ENCODE data around the gene DSCAML1. TPM values are rescaled to one million over a fixed set of nuclear protein-coding genes. Genes with fewer than 3 reads are reported as not detected.

DSCAML1 gene
- total RNA-seq, 1 donor from 2014 or later: not detected

DNA sequence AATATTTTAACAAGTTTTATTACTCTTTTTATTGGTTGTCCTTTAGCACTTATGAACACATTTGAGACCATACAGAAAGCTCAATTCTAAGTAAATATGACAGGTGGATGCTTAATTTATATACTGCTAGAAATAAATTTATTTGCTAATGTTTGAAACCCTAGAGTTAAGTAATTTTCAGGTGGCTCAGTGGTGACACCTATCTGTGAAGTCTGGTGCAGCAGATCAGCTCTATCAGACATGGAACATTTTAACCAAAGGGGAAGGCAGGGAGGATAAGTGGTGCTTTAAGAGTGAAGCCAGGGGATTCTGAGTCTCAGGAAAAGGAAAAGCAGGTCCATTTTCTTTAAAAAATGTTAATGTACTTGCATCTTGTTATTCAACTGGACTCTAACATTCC lies 175.8 kb downstream of the DSCAML1 start:
- DNase-seq (ENCODE audit: extremely low read depth, low read depth, low spot score): no peak

DNA sequence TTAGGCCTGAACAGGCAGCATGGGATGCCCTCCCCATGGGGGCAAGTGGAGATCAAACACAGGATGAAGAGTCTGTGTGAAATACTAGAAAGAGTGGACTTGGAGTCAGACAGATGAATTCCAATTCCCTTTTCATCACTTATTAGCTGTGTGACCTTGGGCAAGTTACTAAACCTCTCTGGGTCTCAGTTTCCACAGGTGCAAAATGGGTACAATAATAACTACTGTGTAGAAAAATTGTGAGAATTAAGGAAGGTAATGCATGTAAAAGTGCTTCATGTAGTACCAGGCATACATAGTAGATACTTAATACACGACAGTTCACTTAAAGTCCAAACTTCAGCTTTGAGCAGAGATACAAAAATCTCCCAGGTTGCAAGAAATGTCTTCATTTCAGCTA lies 176.4 kb downstream of the DSCAML1 start:
- DNase-seq (ENCODE audit: extremely low read depth, low read depth, low spot score): no peak

DNA sequence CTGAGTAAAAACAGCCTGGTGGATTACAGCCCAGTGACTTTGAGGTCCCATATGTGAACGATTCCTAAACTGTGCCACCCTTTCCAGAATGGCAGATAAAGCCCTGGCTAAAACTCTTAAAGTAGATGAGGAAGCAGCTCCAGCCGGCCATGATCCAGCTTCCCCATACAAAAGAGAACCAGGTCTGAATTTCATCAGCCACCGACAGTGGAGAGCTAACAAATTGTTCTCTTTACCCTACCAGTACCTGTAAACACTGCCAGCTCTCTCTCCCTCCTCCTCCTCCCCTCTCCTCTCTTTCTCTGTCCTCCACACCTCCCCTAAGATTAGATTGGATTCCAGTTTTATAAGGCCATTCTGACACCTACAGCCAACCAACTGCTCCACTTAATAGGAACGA lies 176.9 kb downstream of the DSCAML1 start:
- no peak for DNase-seq (ENCODE audit: extremely low read depth, low read depth, low spot score)

DNA sequence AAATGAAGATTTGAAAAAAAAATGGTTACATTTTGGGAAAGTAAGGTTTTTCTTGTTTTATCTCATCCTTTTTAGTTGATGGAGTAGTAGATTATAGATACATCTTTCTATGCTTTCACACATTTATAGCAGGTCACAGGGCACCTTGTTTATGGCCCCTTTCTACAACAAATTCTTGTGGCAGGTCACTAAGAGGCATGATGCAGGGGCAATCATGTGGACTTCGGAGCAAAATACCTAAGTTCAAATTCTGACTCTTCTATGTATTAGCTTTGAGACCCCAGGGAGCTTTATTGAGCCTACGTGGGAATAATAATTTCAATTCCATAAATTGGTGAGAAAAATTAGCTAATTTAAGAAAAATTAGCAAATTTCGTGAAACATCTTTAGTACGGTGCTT lies 177.4 kb downstream of the DSCAML1 start:
- DNase-seq (ENCODE audit: extremely low read depth, low read depth, low spot score): no peak

DNA sequence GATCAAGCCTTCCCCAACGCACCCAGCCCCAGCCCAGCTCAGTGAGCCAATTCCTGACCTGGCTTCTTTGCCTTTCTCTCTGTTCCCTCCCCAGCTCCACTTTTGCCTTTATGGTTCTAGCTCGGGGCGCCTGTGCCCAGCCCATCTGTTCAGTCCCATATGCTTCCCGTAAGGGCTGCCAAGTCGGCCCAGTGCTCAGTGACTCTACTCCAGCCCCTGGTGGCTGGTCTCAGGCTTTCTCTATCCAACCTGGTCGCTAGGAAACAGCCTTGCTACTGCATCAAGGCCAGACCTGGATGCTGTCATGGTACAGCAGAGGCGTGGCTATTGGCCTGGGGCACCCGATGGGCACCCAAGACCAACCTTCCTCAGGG lies 178.0 kb downstream of the DSCAML1 start:
- DNase-seq (ENCODE audit: extremely low read depth, low read depth, low spot score): no peak

DNA sequence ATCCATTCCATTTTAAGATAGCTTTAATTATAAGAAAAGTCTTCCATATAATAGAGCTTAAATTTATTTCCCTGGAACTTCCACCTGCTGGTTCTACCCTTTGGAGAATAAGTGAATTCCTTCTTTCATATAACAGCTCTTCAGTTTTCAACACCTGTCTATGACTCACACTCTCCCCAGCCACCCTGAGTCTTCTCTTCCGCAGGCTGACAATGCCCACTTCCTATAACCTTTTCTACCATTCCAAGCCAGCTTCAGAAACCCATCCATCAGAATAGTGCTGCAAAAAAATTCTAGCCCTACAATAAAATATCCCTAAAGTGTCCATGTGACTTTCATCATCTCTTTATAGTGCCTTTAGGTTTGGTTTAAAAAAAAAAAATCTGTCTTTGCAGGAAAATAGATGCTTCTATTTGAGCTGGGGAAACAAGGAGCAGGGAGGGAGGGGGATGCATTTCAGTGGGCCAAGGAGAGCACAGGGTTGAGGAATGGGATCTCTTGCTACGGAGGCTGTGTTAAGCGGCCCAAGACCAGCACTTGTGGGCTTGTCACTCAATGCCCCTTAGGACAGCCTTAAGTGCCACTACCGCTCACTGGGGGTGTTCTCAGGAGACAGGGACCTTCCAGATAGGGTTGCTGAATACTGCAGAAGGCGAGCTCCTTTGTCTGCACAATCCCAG lies 178.6 kb downstream of the DSCAML1 start:
- DNase-seq (ENCODE audit: extremely low read depth, low read depth, low spot score): no peak

DNA sequence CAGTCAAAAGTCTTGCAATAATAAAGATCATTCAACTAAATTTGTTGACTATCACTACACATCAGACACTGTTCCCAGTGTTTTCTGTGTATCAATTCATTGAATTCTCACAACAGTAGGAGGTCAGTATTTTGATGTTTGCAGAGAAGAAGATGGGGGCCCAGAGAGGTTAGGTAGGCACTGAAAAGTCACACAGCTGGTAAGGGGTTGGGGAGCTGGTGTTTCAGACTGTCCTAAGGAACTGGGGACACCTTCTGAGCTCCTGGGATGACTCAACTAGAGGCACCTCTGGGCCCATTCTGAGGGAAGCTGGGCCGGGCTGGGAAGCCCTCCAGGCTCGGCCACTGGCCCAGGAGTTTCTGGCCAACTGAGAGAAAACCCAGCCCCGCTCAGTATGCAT lies 180.0 kb downstream of the DSCAML1 start:
- DNase-seq (ENCODE audit: extremely low read depth, low read depth, low spot score): no peak

DNA sequence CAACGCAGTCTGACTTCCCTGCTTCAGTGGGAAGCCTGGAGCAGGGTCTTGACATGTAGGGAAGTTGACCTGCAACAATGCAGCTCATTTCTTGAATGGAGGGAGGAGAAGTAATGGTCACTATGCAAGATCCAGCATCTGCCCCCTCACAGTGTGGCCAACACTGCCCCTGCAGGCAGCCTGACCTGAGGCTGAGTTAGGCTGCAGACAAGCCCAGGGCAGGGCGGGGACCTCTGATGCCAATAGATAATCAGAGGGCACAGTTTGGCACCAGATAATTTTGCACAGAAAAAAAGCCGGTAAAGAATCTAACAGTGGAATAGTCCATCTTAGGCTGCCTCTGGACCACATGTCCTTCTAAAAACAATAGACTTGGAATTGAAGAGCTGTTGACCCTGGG lies 182.3 kb downstream of the DSCAML1 start:
- DNase-seq (ENCODE audit: extremely low read depth, low read depth, low spot score): no peak

DNA sequence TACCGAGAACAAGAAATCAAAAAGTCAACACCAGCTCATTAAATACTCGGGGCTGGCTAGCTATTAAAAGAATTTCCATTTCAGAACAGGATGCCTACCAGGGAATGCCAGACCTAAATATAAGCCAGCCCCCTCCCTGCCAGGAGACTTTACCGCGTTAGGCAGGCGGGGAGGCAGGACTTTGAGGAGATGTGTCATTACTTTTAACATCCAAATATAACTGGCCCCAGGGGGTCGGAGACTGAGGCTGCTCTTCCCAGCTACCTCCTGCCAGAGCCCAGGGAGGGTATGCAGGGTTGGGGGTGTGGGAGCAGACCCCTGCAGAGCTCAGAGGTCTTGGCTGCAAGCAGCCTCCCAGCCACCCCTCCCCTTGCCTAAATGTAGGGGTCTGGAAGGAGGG lies 183.5 kb downstream of the DSCAML1 start:
- no peak for DNase-seq (ENCODE audit: extremely low read depth, low read depth, low spot score)

DNA sequence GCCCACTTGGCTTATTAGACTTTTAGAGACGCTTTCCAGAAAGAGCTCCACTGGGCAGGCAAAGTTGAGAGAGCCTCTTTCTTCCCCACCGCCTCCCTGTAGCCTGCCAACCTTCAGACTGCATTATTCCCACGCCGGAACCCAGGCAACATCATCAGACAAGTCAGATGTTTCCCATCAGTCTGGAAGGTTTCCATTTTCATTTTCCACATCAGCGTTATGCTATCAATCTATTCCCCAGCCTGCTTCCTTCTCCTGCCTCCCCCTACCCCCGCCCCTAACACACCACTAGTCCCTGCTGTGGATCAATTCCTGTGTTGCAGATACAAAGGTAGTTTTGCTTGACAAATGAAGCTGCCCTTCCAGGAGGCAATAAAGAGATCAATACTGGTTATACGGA lies 184.8 kb downstream of the DSCAML1 start:
- DNase-seq (ENCODE audit: extremely low read depth, low read depth, low spot score): no peak

DNA sequence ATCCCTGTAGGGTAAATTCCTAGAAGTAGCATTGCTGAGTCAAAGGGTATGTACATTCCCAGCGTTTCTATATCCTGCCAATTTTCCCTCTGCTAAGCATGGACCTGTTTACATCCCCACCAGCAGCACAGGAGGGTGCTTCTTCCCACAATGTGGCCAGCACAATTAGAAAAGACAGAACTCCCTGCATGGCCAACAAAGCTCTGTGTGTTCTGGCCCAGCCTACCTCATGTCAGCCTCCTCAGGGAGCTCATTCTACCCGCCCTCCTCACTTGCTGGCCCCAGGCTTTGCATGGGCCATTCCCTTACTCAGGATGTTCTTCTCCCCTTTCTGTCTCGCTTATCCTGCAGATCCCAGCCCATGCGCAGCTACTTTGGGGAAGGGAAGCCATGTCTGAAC lies 186.1 kb downstream of the DSCAML1 start:
- DNase-seq (ENCODE audit: extremely low read depth, low read depth, low spot score): no peak

DNA sequence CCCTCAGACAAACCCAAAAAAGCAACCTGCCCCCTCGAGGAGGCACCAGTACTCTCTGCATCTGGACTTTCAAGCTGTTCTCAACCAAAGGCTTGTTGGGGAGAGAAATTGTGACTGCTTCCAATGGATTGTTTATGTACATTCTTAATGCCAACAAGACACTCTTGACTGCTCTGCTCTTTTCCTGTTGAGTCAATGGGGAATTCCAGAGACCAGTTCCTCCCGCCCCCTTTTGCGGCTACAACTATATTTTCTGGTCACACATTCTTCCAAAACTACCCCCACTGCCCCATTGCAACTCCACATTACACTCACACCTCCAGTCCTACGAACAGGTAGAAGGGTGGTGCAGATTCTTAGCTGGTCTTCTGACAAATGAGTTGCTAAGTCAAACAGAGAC lies 187.0 kb downstream of the DSCAML1 start:
- DNase-seq (ENCODE audit: extremely low read depth, low read depth, low spot score): no peak

DNA sequence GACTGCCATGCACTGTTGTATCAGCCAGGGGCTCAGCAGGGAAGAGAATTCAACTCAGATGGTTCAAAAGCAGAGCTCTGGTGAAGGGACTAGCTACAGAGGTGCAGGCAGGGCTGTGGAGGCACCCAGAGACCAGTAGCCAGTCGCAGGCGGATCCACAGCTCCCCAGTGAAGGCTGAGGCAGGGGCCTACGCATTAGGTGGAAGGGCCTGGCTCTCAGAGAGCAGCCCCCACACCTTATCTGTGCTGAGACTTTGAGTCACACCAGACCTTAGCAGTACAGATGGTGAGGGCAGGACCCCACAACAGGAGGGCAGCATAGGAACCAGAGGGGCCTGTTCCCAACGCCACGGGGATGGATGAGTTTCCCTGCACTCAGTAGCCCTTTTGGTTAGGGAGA lies 189.6 kb downstream of the DSCAML1 start:
- no peak for DNase-seq (ENCODE audit: extremely low read depth, low read depth, low spot score)

DNA sequence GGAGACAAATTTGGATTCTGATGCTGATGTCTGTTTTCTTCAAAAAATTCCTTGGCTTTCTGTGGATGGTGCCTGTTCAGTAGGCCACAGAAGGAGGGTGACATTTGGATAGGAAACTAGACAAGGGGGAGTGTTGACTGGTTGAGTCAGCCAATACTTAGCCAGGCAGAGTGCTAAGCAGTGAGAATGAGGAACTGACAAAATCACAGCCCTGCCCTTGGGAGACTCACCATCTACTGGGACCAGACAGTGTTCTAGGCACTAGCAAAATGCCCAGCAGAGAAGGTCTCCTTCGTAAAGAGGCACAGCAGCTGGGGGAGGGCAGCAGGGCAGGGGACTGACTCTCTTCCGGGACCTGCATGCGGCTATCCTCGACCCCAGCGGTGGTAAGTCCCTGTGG lies 190.2 kb downstream of the DSCAML1 start:
- no peak for DNase-seq (ENCODE audit: extremely low read depth, low read depth, low spot score)

DNA sequence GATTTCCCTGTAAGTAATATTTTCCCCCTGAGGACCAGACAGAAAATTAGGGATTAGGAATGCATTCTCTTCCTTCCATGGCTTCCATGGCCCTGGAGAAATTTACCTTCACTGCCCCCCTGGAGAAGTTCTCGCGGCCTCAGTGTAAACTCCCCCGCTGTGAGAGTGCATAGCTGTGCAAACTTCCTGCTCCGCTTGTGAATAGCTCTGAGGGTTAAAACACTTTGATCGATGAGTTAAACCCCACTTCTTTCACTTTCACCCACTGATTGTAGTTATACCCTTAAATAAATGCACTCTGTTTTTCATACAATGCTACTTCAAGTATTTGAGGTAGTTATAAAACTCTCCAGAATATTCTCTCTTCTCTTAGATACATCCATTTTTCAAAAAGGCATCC lies 190.8 kb downstream of the DSCAML1 start:
- DNase-seq (ENCODE audit: extremely low read depth, low read depth, low spot score): no peak

DNA sequence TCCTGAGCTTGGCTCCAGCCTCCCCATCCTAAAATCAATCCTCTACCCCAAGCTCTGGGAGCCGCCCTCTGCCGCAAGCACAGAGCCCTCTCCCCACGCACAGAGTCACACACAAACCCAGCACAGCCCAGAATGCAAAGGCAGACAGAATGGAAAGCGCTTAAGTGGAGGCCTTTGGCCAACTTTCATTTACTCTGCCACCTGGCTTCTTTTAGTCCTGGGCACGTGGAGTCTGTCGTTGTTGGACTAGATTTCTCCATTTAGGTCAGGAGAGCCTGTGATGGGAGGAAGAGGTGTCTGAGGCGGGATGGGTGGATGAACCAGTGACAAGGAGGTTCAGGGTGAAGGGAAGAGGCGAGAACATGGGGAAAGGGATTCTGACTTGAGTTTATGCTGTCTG lies 191.7 kb downstream of the DSCAML1 start:
- DNase-seq (ENCODE audit: extremely low read depth, low read depth, low spot score): no peak

DNA sequence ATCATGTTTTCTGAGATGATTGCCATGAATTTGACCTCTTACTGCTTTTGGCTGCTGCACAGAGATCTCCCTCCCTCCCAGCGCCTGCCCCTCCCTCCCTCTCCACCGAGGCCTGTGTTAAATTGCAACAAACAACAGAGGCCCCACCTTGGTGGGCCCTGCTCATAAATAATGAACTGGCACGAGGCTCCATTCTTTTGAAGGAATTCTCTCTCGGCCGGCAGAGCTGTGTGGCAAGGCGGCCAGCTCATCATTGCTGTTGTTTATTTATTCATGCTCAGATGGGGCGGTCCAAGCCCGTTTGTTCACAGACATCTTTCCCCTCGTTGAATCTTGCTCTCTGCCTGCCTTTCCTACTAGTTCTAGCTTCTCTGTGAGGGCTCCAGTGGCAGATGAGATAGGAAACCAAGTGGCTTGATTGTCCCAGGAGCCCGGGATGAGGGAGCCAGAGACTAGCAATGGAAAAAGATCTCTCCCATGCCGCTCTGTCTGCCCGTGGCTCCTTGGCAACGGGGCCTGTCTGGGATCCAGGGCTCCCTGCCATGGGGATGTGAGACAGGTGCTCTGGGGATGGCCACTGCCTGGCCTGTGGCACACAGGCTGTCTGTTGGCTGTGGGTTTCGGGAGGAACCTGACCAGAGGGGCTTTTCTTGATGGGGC lies 192.6 kb downstream of the DSCAML1 start:
- no peak for DNase-seq (ENCODE audit: extremely low read depth, low read depth, low spot score)

DNA sequence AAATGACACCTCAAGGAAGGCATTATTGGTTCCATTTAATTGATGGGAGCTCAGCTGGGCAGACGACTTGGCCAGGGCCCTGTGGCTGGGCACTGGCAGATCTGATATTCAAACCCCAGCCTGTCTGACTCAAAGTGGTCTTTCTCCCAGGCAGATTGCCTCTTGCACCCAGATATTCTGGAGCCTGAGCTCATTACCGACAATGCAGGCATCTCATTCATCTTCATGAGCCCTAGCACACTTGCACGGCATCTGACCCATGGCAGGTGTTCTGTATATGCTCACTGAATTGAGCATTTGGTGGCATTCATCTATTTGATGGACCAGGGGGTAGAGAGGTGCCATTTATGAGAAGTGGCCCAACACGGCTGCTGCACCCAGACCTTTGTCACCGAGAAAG lies 193.1 kb downstream of the DSCAML1 start:
- DNase-seq (ENCODE audit: extremely low read depth, low read depth, low spot score): no peak

DNA sequence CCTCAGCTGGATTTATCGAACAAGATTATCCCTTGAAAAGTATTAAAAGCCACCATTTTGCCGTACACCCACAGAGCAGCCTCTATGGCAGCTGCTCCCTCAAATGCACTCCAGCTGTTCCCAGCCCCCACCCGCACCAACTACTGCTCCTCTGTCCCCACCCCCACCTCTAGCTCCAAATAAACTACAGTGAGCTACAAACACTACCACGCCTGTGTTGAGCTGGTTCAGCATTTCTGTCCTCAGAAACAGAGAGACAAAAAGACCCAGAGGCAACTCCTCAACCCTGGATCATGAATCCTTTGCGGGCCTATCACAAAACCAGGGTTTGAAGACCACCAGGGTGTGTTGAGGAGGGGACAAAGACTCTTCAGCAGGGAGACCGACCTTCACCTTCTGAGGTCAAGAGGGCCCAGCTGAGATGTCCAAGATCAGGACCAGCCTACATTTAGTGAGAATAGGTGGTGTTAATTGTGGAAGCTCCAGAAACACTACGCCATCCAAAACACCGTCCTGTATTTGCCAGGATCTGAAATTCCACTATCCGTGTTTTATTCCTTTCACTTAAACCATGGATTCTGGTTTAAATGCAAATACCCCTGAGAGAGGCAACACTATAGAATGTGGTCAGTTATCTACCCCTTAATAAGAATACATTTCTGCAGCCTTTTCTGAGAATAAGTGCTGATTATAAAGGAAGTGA lies 195.9 kb downstream of the DSCAML1 start:
- DNase-seq (ENCODE audit: extremely low read depth, low read depth, low spot score): no peak

DNA sequence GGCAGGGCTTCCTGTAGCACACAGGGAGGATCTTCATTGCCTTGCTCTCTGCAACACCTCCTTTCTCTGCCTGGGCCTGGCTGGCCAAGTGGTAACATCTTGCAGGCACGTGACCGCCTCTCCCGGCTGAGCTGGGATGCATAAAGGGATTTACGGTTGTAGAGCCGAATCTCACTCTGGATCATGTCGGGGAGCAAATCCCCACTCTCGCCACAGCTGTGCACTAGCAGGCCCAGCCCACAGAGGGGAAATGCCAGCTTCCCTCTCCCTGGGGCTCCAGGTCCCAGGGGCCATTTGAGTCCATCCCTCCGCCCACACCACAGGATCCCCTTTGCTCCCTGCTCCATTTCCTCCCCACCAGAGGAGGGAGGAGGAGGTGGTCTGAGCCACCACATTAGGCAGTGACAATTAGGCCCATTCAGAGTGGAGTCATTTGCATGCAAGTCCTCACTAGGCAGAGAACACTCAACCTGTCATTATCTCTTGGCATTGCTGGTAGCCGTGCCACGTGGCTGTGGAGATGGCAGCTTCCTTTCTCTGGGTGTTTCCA lies 196.7 kb downstream of the DSCAML1 start:
- no peak for DNase-seq (ENCODE audit: extremely low read depth, low read depth, low spot score)

DNA sequence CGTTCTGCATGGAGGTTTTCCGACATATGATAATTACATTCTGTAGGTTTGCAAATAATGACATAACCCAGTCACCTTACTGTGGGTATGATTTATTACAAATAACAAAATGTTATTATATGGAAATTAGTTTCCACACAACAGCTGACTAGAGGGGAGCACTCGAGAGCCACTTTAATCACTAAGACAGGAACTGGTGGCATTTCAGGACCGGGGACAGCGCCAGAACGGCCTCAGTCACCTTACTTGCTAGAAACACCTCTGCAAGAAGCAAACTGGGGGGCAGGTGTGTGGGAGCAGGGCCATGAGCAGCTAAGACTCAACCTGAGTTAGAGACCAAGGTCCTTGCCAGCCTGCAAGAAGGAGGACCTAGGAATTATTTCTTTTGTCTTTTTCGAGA lies 199.9 kb downstream of the DSCAML1 start:
- DNase-seq (ENCODE audit: extremely low read depth, low read depth, low spot score): no peak

DNA sequence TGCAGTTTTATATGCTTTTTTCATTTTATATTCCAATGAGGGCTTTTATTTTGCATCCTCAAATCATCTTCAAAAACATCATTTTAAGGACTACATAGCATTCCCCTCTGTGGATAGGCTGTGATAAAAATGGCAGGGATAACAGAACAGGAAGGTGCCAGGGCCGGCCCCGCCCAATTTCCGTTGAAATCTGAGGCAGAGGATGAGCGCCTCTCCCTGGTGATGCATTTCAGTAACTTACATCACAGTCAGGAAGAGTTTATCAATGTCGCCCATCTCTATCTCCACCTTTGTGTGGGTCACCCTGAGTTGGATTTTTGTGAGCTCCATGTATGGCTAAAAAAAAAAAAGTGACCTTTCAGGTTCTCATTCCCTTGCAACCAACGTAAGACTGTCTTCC lies 201.6 kb downstream of the DSCAML1 start:
- DNase-seq (ENCODE audit: extremely low read depth, low read depth, low spot score): no peak

Measured in glomerular endothelial cell (primary cell).